GM12891 (cell line): ENCODE measurements around the gene IZUMO4.
A peak's percentile ranks its signal among the peaks of the same experiment; 100 is the strongest.

Experiments used
- DNase-seq: peaks from one replicate; pipeline ENCODE4 v3.0.0; 2011; ENCODE audit warnings: low spot score; ENCODE audit not compliant: insufficient read length
- FAIRE-seq: peaks from 2 replicates; lab custom pipeline; 2011; peaks lifted over from hg19 to GRCh38; lab: Jason Lieb, UNC
- PAX5 ChIP-seq: IDR thresholded peaks from 2 replicates; pipeline ENCODE4 v1.6.1; 2011; ENCODE audit warnings: low read length, moderate library complexity, mild to moderate bottlenecking; ENCODE audit not compliant: insufficient read depth, severe bottlenecking
- POLR2A ChIP-seq: IDR thresholded peaks from 2 replicates; pipeline ENCODE4 v1.6.1; 2011; ENCODE audit warnings: low read depth, low read length, control low read depth
- POLR2AphosphoS5 ChIP-seq: IDR thresholded peaks from 2 replicates; pipeline ENCODE4 v1.6.1; 2011; ENCODE audit warnings: low read depth, low read length, control low read depth
- POU2F2 ChIP-seq: IDR thresholded peaks from 2 replicates; pipeline ENCODE4 v1.6.1; 2011; ENCODE audit warnings: low read depth, mild to moderate bottlenecking, control low read depth, low read length, moderate library complexity
- SPI1 ChIP-seq: IDR thresholded peaks from 2 replicates; pipeline ENCODE4 v1.6.1; 2011; ENCODE audit warnings: low read depth, low read length, control low read depth
- TAF1 ChIP-seq: IDR thresholded peaks from 2 replicates; pipeline ENCODE4 v1.6.1; 2011; ENCODE audit warnings: low read depth, low read length, control low read depth

The IZUMO4 gene

DNA sequence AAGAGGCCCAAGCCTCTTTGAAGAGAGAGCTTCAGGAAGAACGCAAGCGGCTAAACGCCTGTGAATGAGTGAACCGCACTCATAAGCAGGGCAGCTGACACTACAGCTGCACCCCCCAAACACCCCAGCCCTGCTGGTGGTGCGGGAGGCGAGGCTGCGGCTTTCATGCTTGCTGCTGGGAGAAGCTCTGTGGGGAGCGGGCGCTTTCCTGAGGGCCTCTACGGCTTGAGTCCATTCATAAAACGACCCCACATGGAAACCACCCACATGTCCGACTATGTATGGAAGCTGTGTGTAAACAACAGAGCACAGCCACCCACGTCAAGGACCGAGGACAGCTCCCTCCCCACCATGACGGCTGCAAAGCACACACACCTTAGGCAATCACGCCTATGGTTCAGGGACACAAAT, 49.1 kb downstream of the IZUMO4 start:
- no peak for FAIRE-seq
- TF ChIP-seq TAF1 (no peak), POU2F2 (no peak), POLR2AphosphoS5 (no peak), POLR2A (no peak), PAX5 (no peak), SPI1 (no peak)
- no peak for DNase-seq

DNA sequence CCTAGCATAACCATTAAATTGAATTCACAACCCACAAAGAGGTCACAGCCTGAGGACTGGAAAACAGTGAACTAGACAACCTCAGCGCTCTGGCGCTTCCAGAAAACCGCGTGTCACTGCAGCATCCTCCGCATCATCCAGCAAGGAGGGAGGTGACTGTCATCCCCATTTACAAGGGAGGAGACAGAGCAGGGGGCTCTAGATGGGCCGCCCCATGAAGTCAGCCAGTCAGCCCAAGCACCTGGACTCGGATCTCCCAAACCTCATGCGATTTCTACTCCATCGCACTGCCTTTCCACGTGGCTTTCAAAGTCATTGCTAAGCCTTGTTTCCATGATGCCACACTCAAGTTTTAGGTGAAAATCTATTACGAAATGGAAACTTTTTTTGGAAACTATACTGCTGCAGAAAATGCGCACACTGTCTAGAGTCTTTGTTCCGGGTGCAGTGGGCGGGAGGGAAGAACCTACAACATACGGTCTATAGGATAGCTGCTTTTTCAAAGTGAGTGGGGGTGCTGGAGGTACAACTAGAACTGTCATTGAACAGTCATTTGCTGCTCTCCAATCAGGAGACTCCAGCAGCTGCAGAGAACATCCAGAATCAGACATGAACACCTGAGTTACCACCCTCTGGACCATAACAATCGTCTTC, 51.9 kb downstream of the IZUMO4 start:
- peak; percentile 4 for TF ChIP-seq PAX5
- TF ChIP-seq TAF1, result no peak
- DNase-seq, result no peak
- FAIRE-seq, result peak; percentile 33
